ENCODE measurements around the gene ULK3.
"Not testable (repeated sequence)": the region's sequence is repeated elsewhere in the genome, so short reads cannot be mapped to it uniquely, and the experiment has no call there.

Gene ULK3, protein sequence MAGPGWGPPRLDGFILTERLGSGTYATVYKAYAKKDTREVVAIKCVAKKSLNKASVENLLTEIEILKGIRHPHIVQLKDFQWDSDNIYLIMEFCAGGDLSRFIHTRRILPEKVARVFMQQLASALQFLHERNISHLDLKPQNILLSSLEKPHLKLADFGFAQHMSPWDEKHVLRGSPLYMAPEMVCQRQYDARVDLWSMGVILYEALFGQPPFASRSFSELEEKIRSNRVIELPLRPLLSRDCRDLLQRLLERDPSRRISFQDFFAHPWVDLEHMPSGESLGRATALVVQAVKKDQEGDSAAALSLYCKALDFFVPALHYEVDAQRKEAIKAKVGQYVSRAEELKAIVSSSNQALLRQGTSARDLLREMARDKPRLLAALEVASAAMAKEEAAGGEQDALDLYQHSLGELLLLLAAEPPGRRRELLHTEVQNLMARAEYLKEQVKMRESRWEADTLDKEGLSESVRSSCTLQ

DNA sequence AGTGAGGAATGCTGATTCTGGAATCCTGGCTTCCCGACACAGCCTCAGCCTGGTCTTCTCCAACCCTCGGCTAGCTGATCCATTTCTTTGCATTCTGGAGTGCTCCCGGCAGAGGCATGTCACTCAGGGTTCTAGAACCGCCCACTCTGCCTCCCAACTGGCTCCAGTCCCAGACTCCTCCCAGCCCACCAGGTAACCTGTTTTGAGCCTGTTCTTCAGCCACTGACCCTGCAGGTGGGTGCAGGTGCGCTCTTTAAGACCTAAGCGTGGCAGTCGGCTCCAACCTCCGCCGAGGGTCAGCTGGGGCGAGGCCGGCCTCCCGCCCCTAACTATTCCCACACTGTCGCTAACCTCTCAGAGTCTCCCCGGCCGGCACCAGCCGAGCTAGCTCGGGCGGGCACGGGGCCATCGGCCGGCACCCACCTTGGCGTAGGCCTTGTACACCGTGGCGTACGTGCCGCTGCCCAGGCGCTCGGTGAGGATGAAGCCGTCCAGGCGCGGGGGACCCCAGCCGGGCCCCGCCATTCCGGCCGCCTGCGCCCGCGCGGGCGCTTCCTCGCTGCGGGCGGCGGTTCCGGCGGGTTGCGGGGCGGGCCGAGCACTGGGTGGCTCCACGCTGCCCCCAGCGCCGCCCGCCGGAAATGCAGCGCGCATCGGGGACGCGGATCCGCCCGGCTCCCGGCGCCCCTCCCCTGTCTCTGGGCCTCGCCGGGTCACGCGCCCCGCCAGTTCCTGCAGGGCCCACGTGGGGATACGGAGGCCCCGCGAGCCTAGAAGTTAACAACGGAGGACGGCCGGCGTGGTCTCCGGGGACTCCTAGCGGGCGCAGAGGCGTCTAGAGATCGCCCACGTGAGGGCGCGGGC, at the start of gene ULK3:
ULK3 (minus strand) TSS at position 576 of the 864 bp plus-strand sequence; CDS start at position 525, 51 bp downstream.
- DNase-seq, result peak; percentile 69 to 87

DNA sequence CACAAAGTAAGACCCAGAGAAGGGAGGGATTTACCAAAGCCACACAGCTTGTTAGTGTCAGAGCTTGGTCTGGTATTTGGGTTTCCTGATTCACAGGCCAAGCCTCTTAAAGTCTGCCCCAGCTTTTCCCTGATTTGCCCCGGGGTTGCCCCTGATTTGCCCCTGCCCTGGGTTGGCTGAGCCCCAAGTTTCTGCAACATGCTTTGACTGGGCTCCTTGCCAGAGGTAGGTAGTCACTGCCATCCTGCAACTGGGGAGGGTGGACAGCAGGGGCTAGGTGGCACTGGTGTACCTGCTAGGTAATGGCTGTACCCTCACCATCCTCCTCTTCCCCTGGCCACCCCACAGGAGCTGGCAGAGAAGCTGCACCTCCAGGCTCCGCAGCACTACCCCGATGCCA, 49.4 kb upstream of the ULK3 start:
- no peak for DNase-seq

DNA sequence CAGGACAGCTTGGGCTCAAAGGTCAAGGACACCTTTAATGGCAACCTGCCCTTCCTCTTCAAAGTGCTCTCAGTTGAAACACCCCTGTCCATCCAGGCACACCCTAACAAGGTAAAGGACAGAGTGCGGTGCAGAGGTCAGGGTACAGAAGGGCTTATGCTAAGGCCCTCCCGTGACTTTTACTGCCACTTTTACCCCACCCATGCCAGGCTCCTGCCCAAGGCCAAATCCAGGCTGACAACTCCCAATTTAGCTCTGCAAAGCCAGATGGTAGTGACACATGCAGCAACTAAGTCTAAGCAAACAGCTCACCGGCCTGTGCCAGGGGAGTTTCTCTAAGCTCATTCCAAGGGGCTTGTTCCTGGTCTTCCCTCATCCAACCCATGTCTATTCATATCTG, 48.5 kb upstream of the ULK3 start:
- no peak for DNase-seq

DNA sequence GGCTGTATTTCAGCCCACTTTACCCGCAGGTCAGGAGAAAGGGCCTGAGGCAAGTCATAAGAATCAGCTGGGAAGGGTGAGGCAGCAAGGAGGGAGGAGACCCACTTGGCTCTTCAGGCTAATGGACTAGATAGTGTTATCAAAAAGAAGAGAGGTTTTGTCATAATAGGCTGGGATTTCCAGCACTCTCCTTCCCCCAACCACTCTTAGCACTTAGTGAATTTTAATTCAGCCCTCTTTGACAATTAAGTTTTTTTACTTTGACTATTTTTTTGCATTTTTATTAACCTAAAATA, 47.7 kb upstream of the ULK3 start:
- DNase-seq, result no peak

DNA sequence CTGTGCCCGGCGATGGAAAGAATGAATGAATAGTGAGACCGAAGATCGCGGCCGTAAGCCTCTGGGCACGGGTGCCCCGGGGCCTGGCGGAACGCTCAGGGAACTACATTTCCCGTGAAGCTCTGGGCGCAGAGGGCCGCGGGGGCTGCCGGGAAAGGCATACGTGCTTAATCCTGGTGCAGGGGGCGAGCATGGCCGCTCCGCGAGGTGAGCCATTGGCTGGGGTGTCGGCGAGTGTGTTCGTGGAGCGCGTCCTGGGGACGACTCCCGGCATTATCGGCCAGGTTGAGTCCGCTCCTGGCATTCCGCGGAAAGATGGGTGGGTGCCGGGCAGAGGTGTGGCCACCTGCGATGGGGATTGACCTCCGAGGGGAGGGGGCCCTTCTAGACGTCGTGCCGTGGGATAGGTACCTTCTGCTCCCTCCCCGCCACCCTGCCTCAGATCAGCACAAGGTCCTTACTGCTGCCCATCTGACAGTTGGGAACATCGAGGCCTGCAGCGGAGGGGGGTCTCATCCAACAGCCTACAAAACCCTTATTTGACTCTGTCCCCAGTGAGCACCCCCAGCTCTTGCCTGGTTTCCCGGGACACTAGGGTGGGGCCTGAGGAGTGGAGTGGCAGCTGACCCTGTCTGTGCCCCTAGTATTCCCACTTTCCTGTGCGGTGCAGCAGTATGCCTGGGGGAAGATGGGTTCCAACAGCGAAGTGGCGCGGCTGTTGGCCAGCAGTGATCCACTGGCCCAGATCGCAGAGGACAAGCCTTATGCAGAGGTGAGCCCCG, 47.1 kb upstream of the ULK3 start, which contains the start of gene MPI:
MPI (plus strand) TSS at position 160 of the 782 bp plus-strand sequence; CDS start at position 192, 32 bp downstream.
- DNase-seq, result peak; percentile 46 to 66

DNA sequence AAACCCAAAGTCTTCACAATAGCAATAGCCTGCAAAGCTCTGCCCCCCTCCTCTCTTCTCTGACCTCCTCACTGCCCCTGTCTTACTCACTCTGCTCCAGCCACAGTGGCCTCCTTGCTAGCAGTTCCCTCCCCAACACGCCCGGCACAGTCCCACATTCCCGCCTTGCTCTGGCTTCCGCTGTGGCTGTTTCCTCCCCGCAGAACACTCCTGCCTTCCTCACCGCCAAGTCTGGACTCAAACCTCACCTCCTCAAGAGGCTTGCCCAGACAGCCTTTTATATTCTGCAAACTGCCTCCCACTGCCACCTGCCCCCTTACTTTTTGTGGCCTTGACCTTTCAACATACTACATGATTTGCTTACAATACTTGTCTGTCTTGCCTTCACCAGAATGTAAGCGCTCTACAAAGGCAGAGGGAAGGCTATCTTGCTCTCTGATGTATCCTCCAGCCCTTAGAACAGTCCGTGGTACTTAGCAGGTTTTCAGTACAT, 46.5 kb upstream of the ULK3 start:
- DNase-seq, result no peak

DNA sequence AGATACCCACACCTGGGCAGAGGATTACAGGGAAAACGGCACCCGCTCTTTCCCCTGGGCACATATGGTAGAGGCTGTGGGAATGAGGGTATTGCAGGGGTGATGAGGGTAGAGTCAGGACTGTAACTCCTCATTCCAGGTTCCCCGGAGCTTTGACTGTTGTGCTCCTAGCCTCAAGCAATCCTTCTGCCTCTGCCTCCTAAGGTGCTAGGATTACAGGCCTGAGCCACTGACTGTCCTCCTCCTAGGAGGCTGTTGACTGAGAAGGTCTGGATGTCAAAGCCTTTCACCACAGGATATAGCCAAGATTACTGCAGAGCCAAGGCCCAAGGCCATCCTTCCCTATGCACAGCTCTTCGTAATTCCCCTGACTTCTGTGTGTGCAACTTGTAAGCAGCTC, 45.8 kb upstream of the ULK3 start:
- no peak for DNase-seq

DNA sequence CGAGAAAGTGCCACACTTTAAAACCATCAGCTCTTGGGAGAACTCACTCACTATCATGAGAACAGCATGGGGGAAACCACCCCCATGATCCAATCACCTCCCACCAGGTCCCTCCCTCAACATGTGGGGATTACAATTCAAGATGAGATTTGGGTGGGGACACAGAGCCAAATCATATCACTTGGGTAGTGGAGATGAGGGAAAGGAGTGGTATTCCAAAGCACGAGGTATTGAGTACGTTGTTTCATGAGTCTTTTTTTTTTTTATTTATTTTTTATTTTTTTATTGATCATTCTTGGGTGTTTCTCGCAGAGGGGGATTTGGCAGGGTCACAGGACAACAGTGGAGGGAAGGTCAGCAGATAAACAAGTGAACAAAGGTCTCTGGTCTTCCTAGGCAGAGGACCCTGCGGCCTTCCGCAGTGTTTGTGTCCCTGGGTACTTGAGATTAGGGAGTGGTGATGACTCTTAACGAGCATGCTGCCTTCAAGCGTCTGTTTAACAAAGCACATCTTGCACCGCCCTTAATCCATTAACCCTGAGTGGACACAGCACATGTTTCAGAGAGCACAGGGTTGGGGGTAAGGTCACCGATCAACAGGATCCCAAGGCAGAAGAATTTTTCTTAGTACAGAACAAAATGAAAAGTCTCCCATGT, 44.7 kb upstream of the ULK3 start:
- not testable (repeated sequence) for DNase-seq

DNA sequence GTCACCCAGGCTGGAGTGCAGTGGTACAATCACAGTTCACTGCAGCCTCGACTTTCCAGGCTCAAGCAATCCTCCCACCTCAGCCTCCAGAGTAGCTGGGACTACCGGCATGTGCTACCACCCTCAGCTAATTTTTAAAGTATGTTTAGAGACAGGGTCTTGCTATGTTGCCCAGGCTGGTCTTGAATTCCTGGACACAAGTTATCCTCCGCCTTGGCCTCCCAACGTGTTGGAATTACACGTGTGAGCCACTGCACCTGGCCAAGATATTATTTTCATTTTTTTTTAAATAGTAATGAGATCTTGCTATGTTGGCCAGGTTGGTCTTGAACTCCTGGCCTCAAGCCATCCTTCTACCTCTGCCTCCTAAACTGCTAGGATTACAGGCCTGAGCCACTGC, 42.5 kb upstream of the ULK3 start:
- DNase-seq, result no peak

DNA sequence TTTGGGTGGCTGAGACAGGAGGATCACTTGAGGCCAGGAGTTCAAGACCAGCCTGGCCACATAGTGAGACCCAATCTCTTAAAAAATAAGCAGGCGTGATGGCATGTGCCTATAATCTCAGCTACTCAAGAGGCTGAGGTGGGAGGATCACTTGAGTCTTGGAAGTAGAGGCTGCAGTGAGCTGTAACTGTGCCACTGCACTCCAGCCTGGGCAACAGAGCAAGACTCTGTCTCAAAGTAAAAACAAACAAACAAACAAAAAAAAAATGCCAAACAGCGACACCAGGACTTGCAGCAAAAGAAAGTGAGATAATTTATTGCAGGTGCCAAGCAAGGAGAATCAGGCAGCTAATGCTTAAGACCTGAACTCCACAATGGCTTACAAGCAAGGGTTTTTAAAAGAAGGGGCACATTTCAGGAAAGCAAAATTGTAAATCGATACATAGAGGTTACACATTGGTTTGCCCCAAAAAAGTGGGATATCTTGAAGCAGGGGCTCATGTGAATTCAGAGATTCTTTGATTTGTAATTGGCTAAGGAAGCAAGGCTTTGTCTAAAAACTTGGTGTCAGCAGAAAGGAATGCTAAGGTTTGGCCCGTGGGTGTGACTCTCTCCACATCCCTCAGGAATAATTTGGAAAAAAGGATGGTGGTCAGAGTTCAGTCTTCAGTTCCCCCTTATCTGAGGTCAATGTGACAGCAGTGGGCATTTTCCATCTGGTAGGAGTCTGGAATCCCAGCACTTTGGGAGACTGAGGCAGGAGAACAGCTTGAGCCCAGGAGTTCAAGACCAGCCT, 41.7 kb upstream of the ULK3 start:
- DNase-seq, result no peak

DNA sequence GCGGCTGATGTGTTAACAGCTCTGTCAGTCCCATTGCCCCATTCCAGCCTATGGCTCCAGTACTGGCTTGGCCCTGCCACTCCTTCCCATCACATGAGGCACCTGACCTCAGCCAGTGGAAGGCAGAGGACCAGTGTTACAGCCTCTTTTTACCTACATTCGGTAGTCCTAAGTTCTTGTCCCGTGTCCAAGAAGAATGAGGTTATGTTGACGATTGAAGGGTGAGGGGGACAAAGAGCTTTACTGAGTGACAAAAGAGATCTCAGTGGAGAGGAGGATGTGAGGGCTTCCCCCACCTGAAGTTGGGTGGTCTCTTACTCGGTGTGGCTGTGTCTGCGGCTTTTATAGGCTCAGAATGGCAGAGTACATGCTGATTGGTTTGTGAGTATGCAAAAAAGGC, 39.6 kb upstream of the ULK3 start:
- DNase-seq, result no peak

DNA sequence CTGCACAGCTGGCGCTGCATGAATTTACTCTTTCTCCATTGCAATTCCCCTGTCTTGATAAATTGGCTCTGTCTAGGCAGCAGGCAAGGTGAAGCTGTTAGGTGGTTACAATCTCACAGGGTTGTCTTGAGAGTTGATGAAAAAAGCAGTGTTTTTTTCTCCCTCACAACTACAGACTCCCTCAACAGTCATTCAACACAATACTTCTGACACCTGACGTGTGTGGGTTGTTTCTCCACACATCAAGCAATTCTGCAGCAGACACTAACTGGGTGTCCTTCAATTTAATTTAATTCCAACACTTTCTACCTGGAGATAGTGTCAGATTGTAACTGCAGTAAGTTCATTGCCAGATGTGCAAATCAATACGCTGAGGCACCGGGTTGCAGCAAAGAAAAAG, 35.3 kb upstream of the ULK3 start:
- DNase-seq, result no peak

DNA sequence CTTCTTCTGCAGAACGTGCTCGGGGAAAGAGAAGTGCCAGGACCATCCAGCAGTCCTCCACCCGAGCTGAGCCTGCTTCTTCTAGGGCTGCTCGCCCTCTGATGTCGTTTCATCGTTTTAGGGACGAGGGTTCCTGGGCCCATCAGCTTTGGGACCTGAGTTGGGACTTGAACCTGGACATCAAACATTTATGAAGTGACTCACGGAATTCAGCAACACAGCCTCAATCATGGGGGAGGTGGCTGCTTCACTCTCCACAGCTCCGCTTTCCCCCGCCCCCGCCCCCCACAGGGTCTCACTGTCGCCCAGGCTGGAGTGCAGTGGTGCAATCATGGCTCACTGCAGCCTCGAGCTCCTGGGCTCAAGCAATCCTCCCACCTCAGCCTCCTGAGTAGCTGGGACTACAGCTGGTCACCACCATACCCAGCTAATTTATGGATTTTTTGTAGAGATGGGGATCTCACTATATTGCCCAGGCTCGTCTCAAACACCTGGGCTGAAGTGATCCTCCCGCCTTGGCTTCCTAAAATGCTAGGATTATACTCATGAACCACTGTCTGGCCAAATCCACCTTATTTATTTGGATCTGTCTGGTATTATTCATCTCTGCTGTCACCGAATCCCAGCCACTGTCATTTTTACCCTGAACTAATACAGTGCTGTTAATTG, 30.9 kb upstream of the ULK3 start:
- DNase-seq, result no peak

DNA sequence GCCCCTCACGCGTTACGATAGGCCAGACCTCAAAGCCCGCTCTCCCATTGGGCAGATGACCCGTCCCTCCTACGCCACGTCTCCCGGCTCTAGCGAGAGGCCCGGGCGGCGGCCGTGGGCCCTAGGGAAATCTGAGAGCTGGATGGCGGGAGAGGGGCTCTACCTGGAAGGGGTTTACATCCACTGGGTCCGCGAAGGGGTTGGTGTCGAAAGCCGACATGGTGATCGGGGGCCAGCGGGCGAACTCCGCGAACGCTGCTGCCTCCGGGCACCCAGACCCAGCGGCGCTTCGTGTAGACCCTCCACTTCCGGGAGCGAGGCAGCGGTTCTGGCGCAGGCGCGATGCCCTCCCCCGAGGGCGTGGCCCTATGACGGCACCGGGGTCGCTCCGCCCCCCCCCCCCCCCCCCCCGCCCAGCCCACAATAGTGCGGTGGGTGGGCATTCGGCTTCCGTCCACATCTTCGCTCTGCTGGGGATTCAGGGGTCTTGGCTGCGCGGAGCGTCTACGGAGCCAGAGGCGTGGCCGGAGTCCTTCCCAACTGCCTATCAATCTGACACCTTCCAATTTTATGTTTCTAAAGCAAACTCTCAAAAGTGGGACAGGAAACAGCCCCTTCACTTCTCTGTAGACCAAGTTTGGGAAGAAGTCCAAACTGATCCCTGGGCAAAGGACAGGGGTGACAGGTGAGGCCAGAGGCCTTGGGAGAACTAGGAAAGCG, 30.2 kb upstream of the ULK3 start, which contains the start of gene SCAMP2:
SCAMP2 (minus strand) TSS at position 330 of the 720 bp plus-strand sequence; CDS start at position 220, 110 bp downstream.
- peak; percentile 79 to 84 for DNase-seq

DNA sequence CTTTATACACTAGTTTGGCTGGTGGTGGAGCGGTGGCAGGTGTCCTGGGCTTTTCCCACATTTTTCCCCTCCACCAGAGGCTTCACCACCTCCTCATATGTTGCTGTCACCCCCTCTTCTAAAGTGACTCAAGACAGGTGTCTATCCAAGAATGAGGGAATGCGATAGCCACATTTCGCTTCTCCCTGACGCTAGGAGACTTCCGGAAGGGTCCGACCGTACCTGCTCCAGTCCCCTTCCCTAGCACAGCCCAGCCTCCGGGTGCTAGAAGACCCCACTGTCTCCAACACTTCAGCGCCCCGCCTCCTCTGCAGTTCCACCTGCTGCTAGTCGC, 29.7 kb upstream of the ULK3 start:
- DNase-seq, result no peak

DNA sequence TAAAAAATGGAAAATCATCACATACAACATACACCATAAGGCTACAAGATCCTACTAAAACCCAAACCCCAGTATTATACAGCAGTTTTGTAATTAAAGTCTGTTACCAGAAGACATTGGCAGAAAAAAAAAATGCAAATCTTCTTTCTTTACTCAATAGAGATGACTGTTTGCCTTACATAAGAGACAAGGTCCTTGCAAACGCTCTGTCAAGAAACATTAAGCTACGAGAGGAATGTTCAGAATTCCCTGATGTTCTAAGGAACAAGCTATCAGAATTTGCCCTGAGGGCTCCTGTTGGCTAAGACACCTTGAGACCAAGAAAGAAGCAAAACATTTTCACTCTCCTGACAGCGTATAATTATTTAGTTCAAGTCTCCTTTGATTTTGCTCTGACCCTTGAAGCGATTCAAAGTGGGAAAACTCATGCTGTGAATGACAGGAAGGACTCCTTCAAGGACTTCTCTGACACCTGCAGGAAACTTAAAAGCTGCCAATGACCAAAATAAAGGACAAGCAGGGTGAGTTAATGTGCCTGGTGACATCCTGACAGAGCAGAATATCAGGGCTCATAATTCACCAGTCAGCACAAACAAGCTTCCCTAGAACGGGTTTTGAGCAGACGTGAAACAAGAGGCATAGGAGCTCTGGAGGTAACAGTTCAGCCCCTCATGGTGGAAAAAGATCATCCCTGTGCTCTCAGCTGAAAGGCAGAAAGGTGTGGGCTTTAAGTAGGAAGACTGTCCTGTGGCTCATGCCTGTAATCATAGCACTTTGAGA, 27.7 kb upstream of the ULK3 start:
- no peak for DNase-seq

DNA sequence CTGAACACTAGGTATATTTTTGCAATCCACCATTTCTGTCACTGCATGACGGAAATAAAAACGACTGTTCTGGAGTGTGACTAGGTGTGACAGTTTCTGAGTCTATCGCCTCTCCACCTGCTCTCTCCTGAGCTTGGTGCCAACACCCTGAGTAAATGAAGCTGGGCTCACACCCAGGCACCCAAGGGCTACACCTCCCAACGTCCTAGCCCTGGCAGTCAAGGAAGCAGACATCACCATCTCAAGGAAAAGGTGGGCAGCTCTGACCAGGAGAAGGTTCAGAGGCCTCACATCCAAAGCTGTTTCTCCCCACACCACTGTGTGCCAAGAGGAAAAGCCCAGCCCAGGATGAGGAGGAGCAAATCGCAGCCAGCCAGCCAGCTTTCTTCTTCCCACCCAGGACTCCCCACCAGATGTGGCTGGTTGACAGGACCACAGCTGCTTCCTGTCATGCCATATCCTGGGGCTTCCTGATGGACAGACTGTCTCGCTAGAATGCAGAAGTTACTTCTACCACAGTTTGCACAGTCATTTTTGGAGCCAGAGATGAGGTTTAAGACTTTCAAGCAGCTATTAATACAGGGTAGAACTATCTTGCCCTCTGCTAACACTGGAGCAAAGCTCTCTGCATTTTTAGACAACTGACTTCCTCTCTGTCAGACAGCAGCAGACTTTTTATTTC, 26.9 kb upstream of the ULK3 start:
- no peak for DNase-seq

DNA sequence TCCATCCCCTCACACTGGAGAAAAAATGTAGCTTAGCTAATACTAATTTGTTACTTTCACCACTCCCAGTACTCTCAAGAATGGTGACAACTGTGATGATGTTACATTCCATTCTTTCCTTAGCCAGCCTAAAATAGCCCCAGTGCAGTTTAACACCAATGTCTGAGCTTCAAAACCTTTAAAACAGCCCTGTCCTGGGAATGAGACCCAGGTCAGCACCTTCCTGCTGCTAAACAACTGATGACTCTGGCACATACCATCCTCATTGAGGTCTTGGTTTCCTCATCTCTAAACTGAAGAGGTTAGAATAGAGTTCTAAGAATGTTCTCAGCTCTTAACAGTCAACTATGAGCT, 26.4 kb upstream of the ULK3 start:
- no peak for DNase-seq

DNA sequence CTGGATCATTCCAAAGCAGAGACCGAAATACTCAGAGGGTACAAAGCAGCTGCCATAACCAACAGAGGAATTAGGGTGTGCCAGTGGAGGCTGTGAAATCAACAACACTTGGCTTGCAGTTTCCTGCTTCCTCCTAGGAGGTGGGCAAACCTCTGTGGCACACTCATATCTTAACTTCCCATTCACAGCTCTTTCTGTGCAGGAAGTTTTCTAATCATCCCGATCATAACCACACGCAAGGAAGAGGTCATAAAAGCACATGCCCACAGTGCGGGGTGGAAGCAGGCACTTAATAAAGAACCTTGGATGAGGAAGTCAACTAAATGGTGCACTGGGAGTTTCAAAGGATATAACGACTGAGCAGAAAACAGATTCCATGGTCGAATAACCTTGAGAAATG, 25.1 kb upstream of the ULK3 start:
- DNase-seq, result no peak

All from NCI-H187 (cell line).